ENCODE measurements around the gene RAI1.

The RAI1 gene

GRCh38 chr17:17754719-17755686 is 73.7 kb downstream of the RAI1 start:
- Histone ChIP-seq H3K4me1 (ENCODE audit: control insufficient read depth, insufficient read depth, low read length) (peaks cover 29% of the 10 kb centered on the region), H3K36me3 (ENCODE audit: insufficient read depth, low read length) (no peaks in the 10 kb centered on the region), H3K27me3 (ENCODE audit: control insufficient read depth, insufficient read depth, low read length) (no peaks in the 10 kb centered on the region), H3K4me3 (ENCODE audit: low read length) (no peak overlapping the region), H3K9ac (ENCODE audit: low read depth, low read length) (no peak overlapping the region), H3K4me2 (ENCODE audit: low read length) (no peak overlapping the region), H3K9me3 (replicated peaks; ENCODE audit: low read length) (no peaks in the 10 kb centered on the region)

GRCh38 chr17:17755715-17756114 is 74.5 kb downstream of the RAI1 start:
- Histone ChIP-seq H3K4me2 (ENCODE audit: low read length) (no peak overlapping the region), H3K4me3 (ENCODE audit: low read length) (no peak overlapping the region), H3K9me3 (replicated peaks; ENCODE audit: low read length) (no peaks in the 10 kb centered on the region), H3K9ac (ENCODE audit: low read depth, low read length) (no peak overlapping the region), H3K36me3 (ENCODE audit: insufficient read depth, low read length) (peaks cover under 1% of the 10 kb centered on the region), H3K27me3 (ENCODE audit: control insufficient read depth, insufficient read depth, low read length) (no peaks in the 10 kb centered on the region), H3K4me1 (ENCODE audit: control insufficient read depth, insufficient read depth, low read length) (peaks cover 28% of the 10 kb centered on the region)

GRCh38 chr17:17757391-17757791 is 76.1 kb downstream of the RAI1 start:
- no peaks in the 10 kb centered on the region for H3K27me3 ChIP-seq (ENCODE audit: control insufficient read depth, insufficient read depth, low read length)
- H3K9me3 ChIP-seq (replicated peaks; ENCODE audit: low read length) = no peaks in the 10 kb centered on the region
- H3K4me2 ChIP-seq (ENCODE audit: low read length) = no peak overlapping the region
- H3K36me3 ChIP-seq (ENCODE audit: insufficient read depth, low read length) = peaks cover 4% of the 10 kb centered on the region
- H3K4me3 ChIP-seq (ENCODE audit: low read length) = no peak overlapping the region
- H3K4me1 ChIP-seq (ENCODE audit: control insufficient read depth, insufficient read depth, low read length) = peaks cover 15% of the 10 kb centered on the region
- no peak overlapping the region for H3K9ac ChIP-seq (ENCODE audit: low read depth, low read length)

GRCh38 chr17:17757956-17758845 is 76.9 kb downstream of the RAI1 start:
- Histone ChIP-seq H3K4me1 (ENCODE audit: control insufficient read depth, insufficient read depth, low read length) (peaks cover 7% of the 10 kb centered on the region), H3K27me3 (ENCODE audit: control insufficient read depth, insufficient read depth, low read length) (no peaks in the 10 kb centered on the region), H3K4me2 (ENCODE audit: low read length) (no peak overlapping the region), H3K4me3 (ENCODE audit: low read length) (no peak overlapping the region), H3K9ac (ENCODE audit: low read depth, low read length) (no peak overlapping the region), H3K9me3 (replicated peaks; ENCODE audit: low read length) (no peaks in the 10 kb centered on the region), H3K36me3 (ENCODE audit: insufficient read depth, low read length) (peaks cover 4% of the 10 kb centered on the region)

GRCh38 chr17:17758941-17759563 is 77.8 kb downstream of the RAI1 start:
- Histone ChIP-seq H3K27me3 (ENCODE audit: control insufficient read depth, insufficient read depth, low read length) (no peaks in the 10 kb centered on the region), H3K4me3 (ENCODE audit: low read length) (no peak overlapping the region), H3K36me3 (ENCODE audit: insufficient read depth, low read length) (peaks cover 4% of the 10 kb centered on the region), H3K9me3 (replicated peaks; ENCODE audit: low read length) (no peaks in the 10 kb centered on the region), H3K9ac (ENCODE audit: low read depth, low read length) (no peak overlapping the region), H3K4me1 (ENCODE audit: control insufficient read depth, insufficient read depth, low read length) (no peaks in the 10 kb centered on the region), H3K4me2 (ENCODE audit: low read length) (no peak overlapping the region)

GRCh38 chr17:17760350-17760749 is 79.1 kb downstream of the RAI1 start:
- Histone ChIP-seq H3K4me2 (ENCODE audit: low read length) (no peak overlapping the region), H3K27me3 (ENCODE audit: control insufficient read depth, insufficient read depth, low read length) (no peaks in the 10 kb centered on the region), H3K36me3 (ENCODE audit: insufficient read depth, low read length) (peaks cover 4% of the 10 kb centered on the region), H3K4me3 (ENCODE audit: low read length) (no peak overlapping the region), H3K9me3 (replicated peaks; ENCODE audit: low read length) (no peaks in the 10 kb centered on the region), H3K4me1 (ENCODE audit: control insufficient read depth, insufficient read depth, low read length) (no peaks in the 10 kb centered on the region), H3K9ac (ENCODE audit: low read depth, low read length) (no peak overlapping the region)

GRCh38 chr17:17760872-17761550 is 79.8 kb downstream of the RAI1 start:
- no peaks in the 10 kb centered on the region for H3K4me1 ChIP-seq (ENCODE audit: control insufficient read depth, insufficient read depth, low read length)
- no peak overlapping the region for H3K4me2 ChIP-seq (ENCODE audit: low read length)
- H3K36me3 ChIP-seq (ENCODE audit: insufficient read depth, low read length) = peaks cover 4% of the 10 kb centered on the region

GRCh38 chr17:17761894-17762743 is 80.9 kb downstream of the RAI1 start:
- Histone ChIP-seq H3K4me1 (ENCODE audit: control insufficient read depth, insufficient read depth, low read length) (no peaks in the 10 kb centered on the region), H3K27me3 (ENCODE audit: control insufficient read depth, insufficient read depth, low read length) (no peaks in the 10 kb centered on the region), H3K36me3 (ENCODE audit: insufficient read depth, low read length) (peaks cover 4% of the 10 kb centered on the region), H3K9ac (ENCODE audit: low read depth, low read length) (no peak overlapping the region), H3K4me3 (ENCODE audit: low read length) (no peak overlapping the region), H3K9me3 (replicated peaks; ENCODE audit: low read length) (no peaks in the 10 kb centered on the region), H3K4me2 (ENCODE audit: low read length) (no peak overlapping the region)

More at GRCh38 chr17:17760872-17761550, 79.8 kb downstream of the RAI1 start:
- no peak overlapping the region for H3K9ac ChIP-seq (ENCODE audit: low read depth, low read length)
- no peak overlapping the region for H3K4me3 ChIP-seq (ENCODE audit: low read length)
- no peaks in the 10 kb centered on the region for H3K27me3 ChIP-seq (ENCODE audit: control insufficient read depth, insufficient read depth, low read length)
- H3K9me3 ChIP-seq (replicated peaks; ENCODE audit: low read length) = no peaks in the 10 kb centered on the region

GRCh38 chr17:17762744-17763105 is 81.5 kb downstream of the RAI1 start:
- Histone ChIP-seq H3K36me3 (ENCODE audit: insufficient read depth, low read length) (peaks cover 4% of the 10 kb centered on the region), H3K4me3 (ENCODE audit: low read length) (no peak overlapping the region), H3K27me3 (ENCODE audit: control insufficient read depth, insufficient read depth, low read length) (no peaks in the 10 kb centered on the region), H3K4me1 (ENCODE audit: control insufficient read depth, insufficient read depth, low read length) (no peaks in the 10 kb centered on the region), H3K9me3 (replicated peaks; ENCODE audit: low read length) (no peaks in the 10 kb centered on the region), H3K4me2 (ENCODE audit: low read length) (no peak overlapping the region), H3K9ac (ENCODE audit: low read depth, low read length) (no peak overlapping the region)

- Histone ChIP-seq H3K9ac (ENCODE audit: low read depth, low read length) (no peak overlapping the region), H3K4me1 (ENCODE audit: control insufficient read depth, insufficient read depth, low read length) (peaks cover 3% of the 10 kb centered on the region), H3K4me2 (ENCODE audit: low read length) (no peak overlapping the region)
Observed at GRCh38 chr17:17763136-17763535, 81.9 kb downstream of the RAI1 start.

More at GRCh38 chr17:17763136-17763535, 81.9 kb downstream of the RAI1 start:
- no peak overlapping the region for H3K4me3 ChIP-seq (ENCODE audit: low read length)
- H3K27me3 ChIP-seq (ENCODE audit: control insufficient read depth, insufficient read depth, low read length) = no peaks in the 10 kb centered on the region
- no peaks in the 10 kb centered on the region for H3K9me3 ChIP-seq (replicated peaks; ENCODE audit: low read length)
- H3K36me3 ChIP-seq (ENCODE audit: insufficient read depth, low read length) = peaks cover 4% of the 10 kb centered on the region

All from skeletal muscle satellite cell (primary cell).